DMS153 treated with DMSO at 0.1 percent for 48 hours (cell line): ENCODE data around the gene CREBRF.
"Not testable (repeated sequence)": the region's sequence is repeated elsewhere in the genome, so short reads cannot be mapped to it uniquely, and the experiment has no call there.

Experiments
- DNase-seq: peaks from one replicate; lab custom pipeline; 2025; ENCODE audit not compliant: unreplicated experiment; lab: John Stamatoyannopoulos, UW

The CREBRF gene

GRCh38 chr5:173076471-173076870, 20.3 kb downstream of the CREBRF start:
- not testable (repeated sequence) for DNase-seq

GRCh38 chr5:173078878-173079277, 22.7 kb downstream of the CREBRF start:
- no peak for DNase-seq

- no peak for DNase-seq
Observed at GRCh38 chr5:173089581-173089980, 33.4 kb downstream of the CREBRF start.

- no peak for DNase-seq
Observed at GRCh38 chr5:173090639-173091038, 34.5 kb downstream of the CREBRF start.

DNA sequence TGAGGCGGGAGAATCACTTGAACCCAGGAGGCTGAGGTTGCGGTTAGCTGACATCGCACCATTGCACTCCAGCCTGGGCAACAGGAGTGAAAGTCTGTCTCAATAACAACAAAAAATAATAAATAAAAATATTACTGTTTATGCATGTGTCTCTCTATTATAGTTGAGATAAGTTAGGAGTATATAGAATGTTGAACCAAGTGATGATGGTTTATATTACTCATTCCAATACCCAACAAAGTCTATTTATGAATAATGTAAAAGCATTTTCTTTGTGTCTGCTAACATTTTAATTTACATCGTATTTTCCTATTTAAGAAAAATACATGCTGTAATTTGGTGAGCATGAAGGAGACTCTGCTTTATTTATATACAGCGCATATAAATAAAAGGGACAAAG, 35.8 kb downstream of the CREBRF start:
- DNase-seq: no peak

DNA sequence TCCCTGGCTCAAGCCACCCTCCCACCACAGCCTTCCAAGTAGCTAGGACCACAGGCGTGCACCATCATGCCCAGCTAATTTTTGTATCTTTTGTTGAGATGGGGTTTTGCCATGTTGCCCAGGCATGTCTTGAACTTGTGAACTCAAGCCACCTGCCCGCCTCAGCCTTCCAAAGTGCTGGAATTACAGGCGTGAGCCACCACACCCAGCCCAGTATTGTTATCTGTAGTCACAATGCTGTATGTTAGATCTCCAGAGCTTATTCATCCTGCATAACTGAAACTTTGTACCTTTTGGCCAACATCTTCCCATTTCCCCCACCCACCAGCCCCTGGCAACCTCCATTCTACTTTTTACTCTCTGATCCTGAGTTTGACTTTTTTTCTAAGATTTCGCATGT, 37.5 kb downstream of the CREBRF start:
- no peak for DNase-seq

DNA sequence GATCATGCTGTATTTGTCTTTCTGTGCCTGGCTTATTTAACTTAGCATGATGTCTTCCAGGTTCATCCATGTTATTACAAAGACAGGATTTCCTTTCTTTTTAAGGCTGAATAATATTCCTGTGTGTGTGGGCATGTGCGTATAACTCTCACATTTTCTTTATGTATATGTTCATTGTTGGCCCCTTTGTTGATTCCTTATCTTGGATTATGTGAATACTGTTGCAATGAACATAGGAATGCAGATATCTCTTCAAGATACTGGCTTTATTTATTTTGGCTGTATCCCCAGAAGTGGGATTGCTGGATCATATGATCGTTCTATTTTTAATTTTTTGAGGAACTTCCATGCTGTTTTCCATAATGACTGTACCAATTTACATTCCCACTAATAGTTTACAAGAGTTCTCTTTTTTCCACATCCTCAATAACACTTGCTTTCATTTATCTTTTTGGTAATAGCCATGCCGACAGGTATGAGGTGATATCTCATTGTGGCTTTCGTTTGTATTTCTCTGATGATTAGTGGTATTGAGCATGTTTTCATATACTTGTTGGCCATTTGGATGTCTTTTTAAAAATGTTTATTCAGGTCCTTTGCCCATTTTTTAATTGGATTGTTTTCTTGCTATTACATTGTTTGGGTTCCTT, 38.0 kb downstream of the CREBRF start:
- DNase-seq: no peak

DNA sequence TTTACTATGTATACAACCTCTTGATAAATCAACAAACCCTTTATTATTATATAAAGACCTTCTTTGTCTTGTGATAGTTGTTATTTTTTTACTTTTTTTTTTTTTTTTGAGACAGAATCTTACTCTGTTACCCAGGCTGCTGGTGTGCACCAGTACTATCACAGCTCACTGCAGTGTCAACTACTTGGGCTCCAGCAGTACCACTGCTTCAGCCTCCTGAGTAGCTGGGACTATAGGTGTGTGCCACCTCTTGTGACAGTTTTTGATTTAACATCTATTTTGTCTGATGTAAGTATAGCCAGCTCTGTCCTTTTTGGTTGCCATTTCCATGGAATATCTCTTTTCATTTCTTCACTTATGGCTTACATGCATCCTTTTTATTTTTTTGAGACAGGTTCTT, 42.6 kb downstream of the CREBRF start:
- no peak for DNase-seq

DNA sequence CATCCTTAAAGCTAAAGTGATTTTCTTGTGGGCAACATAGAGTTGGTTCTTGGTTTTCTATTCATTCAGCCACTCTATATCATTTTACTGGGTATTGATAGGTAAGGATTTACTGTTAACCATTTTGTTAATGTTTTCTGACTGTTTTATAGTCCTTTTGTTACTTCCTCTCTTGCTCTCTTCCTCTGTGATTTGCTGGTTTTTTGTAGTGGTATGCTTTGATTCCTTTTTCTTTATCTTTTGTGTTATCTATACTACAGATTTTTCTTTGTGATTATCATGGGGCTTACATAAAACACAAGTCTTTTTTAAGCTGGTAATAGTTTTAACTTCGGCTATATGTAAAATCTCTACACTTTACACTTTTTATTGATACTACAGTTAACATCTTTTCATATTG, 43.3 kb downstream of the CREBRF start:
- no peak for DNase-seq

DNA sequence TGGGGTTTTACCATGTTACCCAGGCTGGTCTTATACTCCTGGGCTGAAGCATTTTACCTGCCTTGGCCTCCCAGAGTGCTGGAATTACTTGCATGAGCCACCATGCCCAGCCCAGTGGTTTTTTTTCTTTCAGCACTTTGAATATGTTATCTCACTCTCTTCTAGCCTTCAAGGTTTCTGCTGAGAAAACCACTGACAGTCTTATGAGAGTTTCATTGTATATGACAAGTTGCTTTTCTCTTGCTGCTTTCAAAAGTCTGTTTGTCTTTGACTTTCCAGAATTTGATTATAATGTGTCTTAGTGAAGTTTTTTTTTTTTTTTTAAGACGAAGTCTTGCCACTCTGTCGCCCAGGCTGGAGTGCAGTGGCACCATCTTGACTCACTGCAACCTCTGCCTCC, 45.1 kb downstream of the CREBRF start:
- DNase-seq: no peak

DNA sequence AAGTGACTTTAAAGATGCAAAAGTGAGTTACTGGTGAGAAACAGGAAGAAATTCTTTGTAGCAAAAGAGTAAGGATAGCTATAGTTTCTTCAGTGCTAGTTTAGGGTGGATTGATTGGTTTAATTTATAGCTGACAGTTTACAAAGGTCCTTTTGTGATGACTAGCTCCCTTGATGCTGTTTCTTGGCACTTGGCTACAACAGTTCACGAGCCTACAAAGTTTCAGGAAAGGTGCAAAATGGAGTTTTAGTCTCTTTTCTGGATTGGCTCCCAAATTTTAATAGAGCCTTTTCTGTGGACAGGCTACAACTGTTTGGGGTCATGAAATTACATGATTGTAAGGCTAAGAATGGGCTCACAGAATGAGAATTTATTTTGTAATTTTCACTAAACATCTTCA, 47.3 kb downstream of the CREBRF start:
- no peak for DNase-seq

DNA sequence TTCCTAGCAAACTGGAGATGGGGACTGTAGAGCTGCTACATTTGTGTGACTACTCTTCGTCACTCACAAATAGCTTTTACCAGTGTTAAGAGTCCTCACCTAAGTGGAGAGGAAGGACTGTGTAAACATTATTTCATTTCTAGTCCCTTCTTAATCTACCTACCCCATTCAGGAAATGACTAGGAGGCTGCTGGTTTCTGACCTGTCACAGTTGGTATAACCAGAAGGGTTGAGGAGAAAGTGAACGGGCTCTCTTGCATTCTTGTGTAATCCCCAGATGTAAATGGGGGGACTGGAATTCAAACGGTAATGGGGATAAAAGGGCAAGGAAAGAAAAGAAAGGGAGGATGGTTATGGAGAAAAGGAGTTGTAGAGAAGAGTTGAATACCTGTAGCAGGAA, 52.8 kb downstream of the CREBRF start:
- no peak for DNase-seq

- no peak for DNase-seq
Observed at GRCh38 chr5:173114536-173114935, 58.4 kb downstream of the CREBRF start.

DNA sequence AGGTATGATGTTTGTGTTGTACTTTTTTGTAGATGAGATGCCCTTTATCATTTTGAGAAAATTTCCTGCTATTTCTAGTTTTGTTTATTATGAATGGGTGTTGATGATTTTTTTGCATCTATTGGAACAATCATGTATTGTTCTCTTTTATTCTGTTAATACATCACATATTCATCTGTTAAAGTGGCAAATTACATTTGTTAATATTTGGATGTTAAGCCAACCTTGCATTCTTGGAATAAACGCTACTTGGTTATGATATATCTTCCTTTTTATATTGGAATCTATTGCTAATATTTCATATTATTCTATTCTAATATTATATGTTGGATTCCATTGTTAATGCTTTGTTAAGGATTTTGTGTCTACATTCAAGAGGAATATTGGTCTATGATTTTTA, 63.6 kb downstream of the CREBRF start:
- DNase-seq: no peak

DNA sequence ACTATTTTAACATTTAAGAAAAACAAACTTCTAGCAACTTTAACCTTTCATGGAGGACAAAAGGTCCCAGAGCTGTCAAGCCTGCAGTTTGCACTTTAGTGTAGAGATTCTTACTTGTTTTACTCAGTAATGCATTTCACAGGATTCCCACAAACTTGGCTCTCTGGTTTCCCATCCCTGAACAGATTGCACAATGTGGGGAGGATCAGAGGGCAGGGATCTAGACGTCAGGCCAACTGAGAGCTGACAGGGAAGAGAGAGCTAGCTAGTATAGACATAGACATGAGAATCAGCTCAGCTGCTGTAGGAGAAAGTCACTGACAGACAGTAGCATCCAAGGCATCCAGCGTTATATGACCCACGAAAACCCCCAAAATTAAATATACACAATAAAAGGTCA, 67.3 kb downstream of the CREBRF start:
- DNase-seq: no peak

DNA sequence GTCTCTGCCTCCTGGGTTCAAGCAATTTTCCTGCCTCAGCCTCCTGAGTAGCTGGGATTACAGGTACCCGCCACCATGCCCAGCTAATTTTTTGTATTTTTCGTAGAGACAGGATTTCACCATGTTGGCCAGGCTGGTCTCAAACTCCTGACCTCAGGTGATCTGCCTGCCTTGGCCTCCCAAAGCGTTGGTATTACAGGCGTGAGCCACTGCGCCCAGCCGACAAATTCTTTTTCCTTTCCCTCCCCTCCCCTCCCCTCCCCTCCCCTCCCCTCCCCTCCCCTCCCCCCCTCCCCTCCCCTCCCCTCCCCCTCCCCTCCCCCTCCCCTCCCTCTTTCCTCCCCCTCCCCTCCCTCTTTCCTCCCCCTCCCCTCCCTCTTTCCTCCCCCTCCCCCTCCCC, 76.0 kb downstream of the CREBRF start:
- not testable (repeated sequence) for DNase-seq

GRCh38 chr5:173138707-173139106, 82.6 kb downstream of the CREBRF start:
- no peak for DNase-seq

GRCh38 chr5:173139631-173140030, 83.5 kb downstream of the CREBRF start:
- no peak for DNase-seq

- DNase-seq: no peak
Observed at GRCh38 chr5:173140769-173141168, 84.6 kb downstream of the CREBRF start.

- no peak for DNase-seq
Observed at GRCh38 chr5:173143567-173143966, 87.4 kb downstream of the CREBRF start.

DNA sequence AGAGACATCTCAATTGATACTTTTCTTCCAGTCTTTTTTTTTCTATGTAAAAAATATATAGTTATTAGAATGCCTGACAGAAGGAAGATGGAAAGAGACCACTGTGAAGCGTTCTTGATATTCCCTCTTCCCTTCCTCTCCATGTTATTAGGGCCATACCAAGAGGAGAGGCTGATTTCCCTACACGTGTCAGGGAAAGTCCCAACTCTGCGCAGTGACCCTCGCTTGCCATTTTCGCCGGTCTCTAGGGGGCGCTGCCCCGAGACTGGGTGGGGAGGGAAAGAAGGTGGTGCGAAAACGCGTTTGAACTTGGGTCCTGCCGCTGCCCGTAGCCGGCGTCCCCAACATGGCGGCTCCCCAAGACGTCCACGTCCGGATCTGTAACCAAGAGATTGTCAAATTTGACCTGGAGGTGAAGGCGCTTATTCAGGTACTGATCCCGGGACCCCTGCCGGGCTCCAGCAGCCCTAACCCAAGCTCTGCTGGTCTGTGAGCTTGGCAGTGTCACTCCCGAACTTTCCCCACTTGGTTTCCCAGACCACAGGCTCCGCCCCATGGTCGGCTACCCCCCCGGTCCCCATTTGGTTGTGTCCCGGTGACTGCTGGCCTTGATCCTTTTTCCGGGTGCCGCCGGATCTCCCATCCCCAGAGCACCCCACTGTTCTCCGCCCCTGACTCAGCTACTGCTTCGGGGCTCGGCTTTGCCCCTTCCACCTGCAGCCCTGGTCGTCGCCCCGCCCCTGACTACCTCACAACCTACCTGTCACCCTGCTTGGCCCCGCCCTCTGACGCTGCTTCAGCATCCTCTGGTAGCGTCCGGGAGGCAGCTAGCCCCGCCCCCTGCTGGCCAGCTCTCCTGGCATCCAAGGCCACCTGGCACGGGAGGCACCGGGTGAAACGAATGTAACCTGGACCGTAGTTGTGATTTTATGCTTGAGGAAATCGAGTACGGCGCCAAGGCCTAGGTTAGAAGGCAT, 88.3 kb downstream of the CREBRF start, which contains the start of gene BNIP1:
BNIP1 (plus strand) TSS at position 332 of the 977 bp plus-strand sequence; CDS start at position 347, 15 bp downstream.
- peak; percentile 56 for DNase-seq

DNA sequence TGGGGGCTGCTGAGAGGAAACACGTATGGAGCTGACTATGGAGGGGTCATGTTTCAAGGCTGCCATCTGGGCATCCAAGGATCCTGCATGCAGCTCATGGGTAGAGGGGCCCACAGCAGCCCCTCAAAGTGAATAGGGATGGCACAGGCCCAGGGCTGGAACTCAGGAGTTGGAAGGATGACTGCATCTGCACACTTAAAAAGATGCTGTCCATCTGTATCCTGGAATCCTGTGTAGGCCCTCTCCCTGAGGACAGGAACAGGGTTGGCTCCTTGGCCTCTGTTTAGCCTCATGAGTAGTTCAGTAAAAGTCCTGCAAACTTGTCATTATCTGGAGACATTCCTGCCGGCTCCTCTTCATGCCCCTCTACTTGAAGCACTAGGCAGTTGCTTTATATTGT, 92.2 kb downstream of the CREBRF start:
- no peak for DNase-seq
